Prostate gland (tissue), 2 donors: Measurements from ENCODE around the gene CBFA2T2.

Source experiments
- POLR2A ChIP-seq: fragments of 450-650 bp; IDR thresholded peaks from one replicate; pipeline ENCODE4 v1.6.1; 2016; ENCODE audit warnings: antibody characterized with exemption, mild to moderate bottlenecking
- POLR2AphosphoS5 ChIP-seq: sonication (generic); formaldehyde crosslinking; IDR thresholded peaks from one replicate; pipeline ENCODE4 v1.6.1; 2017; ENCODE audit warnings: antibody characterized with exemption
- TF ChIP-seq, protein P1 (sequence below), 4 experiments: fragments of 200-600 bp in 2 of 4; fragments of 450-650 bp in 2 of 4; sonication (generic) in 2 of 4; IDR thresholded peaks; 1 replicate in 3 of 4; 2 replicates in 1 of 4; pipeline ENCODE4 v1.5.1; 2016 to 2019; ENCODE audit warnings: antibody characterized with exemption in 4 of 4, mild to moderate bottlenecking in 2 of 4, moderate library complexity in 2 of 4

- TF ChIP-seq, protein P1, sequence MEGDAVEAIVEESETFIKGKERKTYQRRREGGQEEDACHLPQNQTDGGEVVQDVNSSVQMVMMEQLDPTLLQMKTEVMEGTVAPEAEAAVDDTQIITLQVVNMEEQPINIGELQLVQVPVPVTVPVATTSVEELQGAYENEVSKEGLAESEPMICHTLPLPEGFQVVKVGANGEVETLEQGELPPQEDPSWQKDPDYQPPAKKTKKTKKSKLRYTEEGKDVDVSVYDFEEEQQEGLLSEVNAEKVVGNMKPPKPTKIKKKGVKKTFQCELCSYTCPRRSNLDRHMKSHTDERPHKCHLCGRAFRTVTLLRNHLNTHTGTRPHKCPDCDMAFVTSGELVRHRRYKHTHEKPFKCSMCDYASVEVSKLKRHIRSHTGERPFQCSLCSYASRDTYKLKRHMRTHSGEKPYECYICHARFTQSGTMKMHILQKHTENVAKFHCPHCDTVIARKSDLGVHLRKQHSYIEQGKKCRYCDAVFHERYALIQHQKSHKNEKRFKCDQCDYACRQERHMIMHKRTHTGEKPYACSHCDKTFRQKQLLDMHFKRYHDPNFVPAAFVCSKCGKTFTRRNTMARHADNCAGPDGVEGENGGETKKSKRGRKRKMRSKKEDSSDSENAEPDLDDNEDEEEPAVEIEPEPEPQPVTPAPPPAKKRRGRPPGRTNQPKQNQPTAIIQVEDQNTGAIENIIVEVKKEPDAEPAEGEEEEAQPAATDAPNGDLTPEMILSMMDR (IDR thresholded peaks at IDR 0.05): no peak
- TF ChIP-seq POLR2A (no peak), POLR2AphosphoS5 (peak; percentile 24)
These were observed 164.2 kb downstream of the CBFA2T2 start for GRCh38 chr20:33653900-33654596.
